ENCODE results near the gene RAD18.

DNA sequence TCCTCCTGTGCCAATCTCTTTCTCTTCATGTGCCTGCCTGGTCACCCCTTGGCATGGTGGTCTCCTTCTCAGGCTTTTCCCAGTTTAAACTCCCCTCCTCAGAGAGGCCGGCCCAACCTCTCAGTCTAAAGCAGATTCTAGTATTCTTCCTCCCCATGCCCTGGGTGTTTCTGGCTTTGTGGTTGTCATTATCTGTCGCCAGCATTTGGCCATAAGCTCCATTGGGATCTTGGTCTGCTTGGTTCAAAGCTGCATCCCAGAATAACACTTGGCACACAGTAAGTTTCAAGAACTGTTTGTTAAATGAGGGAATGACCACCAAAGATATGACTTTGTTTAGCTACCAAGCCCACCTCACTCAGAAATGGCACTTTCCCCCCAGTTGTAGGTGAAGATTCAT, 11.2 kb upstream of the RAD18 start:
- TF ChIP-seq POLR2A (IDR thresholded peaks at IDR 0.05) = no peak
- TF ChIP-seq, protein P1, sequence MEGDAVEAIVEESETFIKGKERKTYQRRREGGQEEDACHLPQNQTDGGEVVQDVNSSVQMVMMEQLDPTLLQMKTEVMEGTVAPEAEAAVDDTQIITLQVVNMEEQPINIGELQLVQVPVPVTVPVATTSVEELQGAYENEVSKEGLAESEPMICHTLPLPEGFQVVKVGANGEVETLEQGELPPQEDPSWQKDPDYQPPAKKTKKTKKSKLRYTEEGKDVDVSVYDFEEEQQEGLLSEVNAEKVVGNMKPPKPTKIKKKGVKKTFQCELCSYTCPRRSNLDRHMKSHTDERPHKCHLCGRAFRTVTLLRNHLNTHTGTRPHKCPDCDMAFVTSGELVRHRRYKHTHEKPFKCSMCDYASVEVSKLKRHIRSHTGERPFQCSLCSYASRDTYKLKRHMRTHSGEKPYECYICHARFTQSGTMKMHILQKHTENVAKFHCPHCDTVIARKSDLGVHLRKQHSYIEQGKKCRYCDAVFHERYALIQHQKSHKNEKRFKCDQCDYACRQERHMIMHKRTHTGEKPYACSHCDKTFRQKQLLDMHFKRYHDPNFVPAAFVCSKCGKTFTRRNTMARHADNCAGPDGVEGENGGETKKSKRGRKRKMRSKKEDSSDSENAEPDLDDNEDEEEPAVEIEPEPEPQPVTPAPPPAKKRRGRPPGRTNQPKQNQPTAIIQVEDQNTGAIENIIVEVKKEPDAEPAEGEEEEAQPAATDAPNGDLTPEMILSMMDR (IDR thresholded peaks at IDR 0.05) = no peak

Measured in transverse colon (tissue), 3 donors.